Measurements from ENCODE around the gene OTOA.

- TF ChIP-seq CTCF (IDR thresholded peaks at IDR 0.05), result no peak
- TF ChIP-seq EP300 (IDR thresholded peaks at IDR 0.05), result no peak
- TF ChIP-seq POLR2AphosphoS5 (IDR thresholded peaks at IDR 0.05), result no peak
Observed at GRCh38 chr16:21646721-21647561, 16.8 kb upstream of the OTOA start.

All from stomach (tissue), 4 donors.